ENCODE results near the gene SCUBE1.
A peak's percentile ranks its signal among the peaks of the same experiment; 100 is the strongest.

SCUBE1 gene

GRCh38 chr22:43297270-43298061, 45.7 kb downstream of the SCUBE1 start:
- H3K4me3 ChIP-seq (ENCODE audit: low read depth, low read length) = no peak overlapping the region
- TF ChIP-seq MYC (IDR thresholded peaks at IDR 0.05; ENCODE audit: low read depth, low read length) (no peak), MAX (IDR thresholded peaks at IDR 0.05; ENCODE audit: low read depth, low read length) (no peak), POLR2A (IDR thresholded peaks at IDR 0.05; ENCODE audit: extremely low read depth, insufficient read length) (no peak), CTCF (IDR thresholded peaks at IDR 0.05; ENCODE audit: low read depth, low read length) (no peak)
- DNase-seq (ENCODE audit: low read depth) = no peak

GRCh38 chr22:43296276-43296902, 46.8 kb downstream of the SCUBE1 start:
- H3K4me3 ChIP-seq (ENCODE audit: low read depth, low read length) = no peak overlapping the region
- no peak for DNase-seq (ENCODE audit: low read depth)
- no peak for TF ChIP-seq POLR2A (IDR thresholded peaks at IDR 0.05; ENCODE audit: extremely low read depth, insufficient read length)
- TF ChIP-seq MAX (IDR thresholded peaks at IDR 0.05; ENCODE audit: low read depth, low read length) = no peak

GRCh38 chr22:43295660-43296059, 47.5 kb downstream of the SCUBE1 start:
- no peak for DNase-seq (ENCODE audit: low read depth)
- no peak overlapping the region for H3K4me3 ChIP-seq (ENCODE audit: low read depth, low read length)
- TF ChIP-seq MYC (IDR thresholded peaks at IDR 0.05; ENCODE audit: low read depth, low read length) (no peak), MAX (IDR thresholded peaks at IDR 0.05; ENCODE audit: low read depth, low read length) (no peak), POLR2A (IDR thresholded peaks at IDR 0.05; ENCODE audit: extremely low read depth, insufficient read length) (no peak), CTCF (IDR thresholded peaks at IDR 0.05; ENCODE audit: low read depth, low read length) (no peak)

- DNase-seq (ENCODE audit: low read depth) = no peak
- no peak for TF ChIP-seq CTCF (IDR thresholded peaks at IDR 0.05; ENCODE audit: low read depth, low read length)
- no peak for TF ChIP-seq MAX (IDR thresholded peaks at IDR 0.05; ENCODE audit: low read depth, low read length)
- TF ChIP-seq MYC (IDR thresholded peaks at IDR 0.05; ENCODE audit: low read depth, low read length) = no peak
- no peak for TF ChIP-seq POLR2A (IDR thresholded peaks at IDR 0.05; ENCODE audit: extremely low read depth, insufficient read length)
Measured at GRCh38 chr22:43295173-43295572, 48.0 kb downstream of the SCUBE1 start.

GRCh38 chr22:43293655-43294392, 49.3 kb downstream of the SCUBE1 start:
- DNase-seq (ENCODE audit: low read depth) = peak; percentile 19
- no peak overlapping the region for H3K4me3 ChIP-seq (ENCODE audit: low read depth, low read length)
- TF ChIP-seq MYC (IDR thresholded peaks at IDR 0.05; ENCODE audit: low read depth, low read length) (no peak), POLR2A (IDR thresholded peaks at IDR 0.05; ENCODE audit: extremely low read depth, insufficient read length) (no peak), MAX (IDR thresholded peaks at IDR 0.05; ENCODE audit: low read depth, low read length) (no peak), CTCF (IDR thresholded peaks at IDR 0.05; ENCODE audit: low read depth, low read length) (no peak)

More at GRCh38 chr22:43295173-43295572, 48.0 kb downstream of the SCUBE1 start:
- H3K4me3 ChIP-seq (ENCODE audit: low read depth, low read length) = no peak overlapping the region
